IPS-20b (cell line): ENCODE measurements around the gene APEX2.
"Not testable (repeated sequence)": the region's sequence is repeated elsewhere in the genome, so short reads cannot be mapped to it uniquely, and the experiment has no call there.

Experiments used
- H3K27ac ChIP-seq: one replicate; pipeline ENCODE4 v1.5.1; 2013; ENCODE audit warnings: low read length
- H3K27me3 ChIP-seq: 2 replicates; pipeline ENCODE4 v1.6.1; 2013; ENCODE audit warnings: mild to moderate bottlenecking, low read length, inconsistent platforms; ENCODE audit not compliant: insufficient read depth
- H3K36me3 ChIP-seq: 2 replicates; pipeline ENCODE4 v1.6.1; 2013; ENCODE audit warnings: low read depth, mild to moderate bottlenecking, inconsistent platforms, low read length, moderate library complexity; ENCODE audit not compliant: insufficient read depth
- H3K4me1 ChIP-seq: 2 replicates; pipeline ENCODE4 v1.6.1; 2013; ENCODE audit warnings: mild to moderate bottlenecking, control low read depth, inconsistent platforms, low read length, moderate library complexity; ENCODE audit not compliant: insufficient read depth
- H3K4me3 ChIP-seq: 2 replicates; pipeline ENCODE4 v1.5.1; 2013; ENCODE audit warnings: mild to moderate bottlenecking, low read length, inconsistent platforms
- H3K9ac ChIP-seq: 2 replicates; pipeline ENCODE4 v1.6.1; 2013; ENCODE audit warnings: low read depth, mild to moderate bottlenecking, inconsistent platforms, low read length, moderate library complexity
- H3K9me3 ChIP-seq: 2 replicates; pipeline ENCODE4 v1.6.1; 2013; ENCODE audit warnings: mild to moderate bottlenecking, low read depth, low read length, inconsistent platforms; ENCODE audit not compliant: insufficient read depth

APEX2 gene

GRCh38 chrX:54999717-55000598 is at the start of gene APEX2:
TSS of gene APEX2 (plus strand) at chrX:55000363. CDS start at chrX:55000423, 60 bp downstream.
- Histone ChIP-seq H3K27ac (peak within 1 kb of the TSS; percentile 65), H3K9ac (peak within 1 kb of the TSS; percentile 92), H3K27me3 (no peaks in the 10 kb centered on the region), H3K36me3 (peaks cover 33% of the 10 kb centered on the region), H3K9me3 (no peaks in the 10 kb centered on the region), H3K4me3 (peak within 1 kb of the TSS; percentile 91), H3K4me1 (no peaks in the 10 kb centered on the region)

GRCh38 chrX:54950730-54951375 is 49.3 kb upstream of the APEX2 start:
- H3K4me3 ChIP-seq = no peak overlapping the region
- no peak overlapping the region for H3K9ac ChIP-seq
- H3K27me3 ChIP-seq = no peaks in the 10 kb centered on the region
- H3K27ac ChIP-seq = no peak overlapping the region
- no peaks in the 10 kb centered on the region for H3K36me3 ChIP-seq
- H3K4me1 ChIP-seq = no peaks in the 10 kb centered on the region
- no peaks in the 10 kb centered on the region for H3K9me3 ChIP-seq

GRCh38 chrX:54961750-54962149 is 38.4 kb upstream of the APEX2 start:
- no peaks in the 10 kb centered on the region for H3K9me3 ChIP-seq
- H3K4me1 ChIP-seq = no peaks in the 10 kb centered on the region
- no peak overlapping the region for H3K9ac ChIP-seq

GRCh38 chrX:54964766-54965497 is 35.2 kb upstream of the APEX2 start:
- no peaks in the 10 kb centered on the region for H3K9me3 ChIP-seq
- no peaks in the 10 kb centered on the region for H3K27me3 ChIP-seq
- no peaks in the 10 kb centered on the region for H3K36me3 ChIP-seq

More at GRCh38 chrX:54961750-54962149, 38.4 kb upstream of the APEX2 start:
- Histone ChIP-seq H3K4me3 (no peak overlapping the region), H3K36me3 (no peaks in the 10 kb centered on the region), H3K27me3 (no peaks in the 10 kb centered on the region), H3K27ac (no peak overlapping the region)

GRCh38 chrX:54977387-54977786 is 22.8 kb upstream of the APEX2 start:
- H3K4me3 ChIP-seq = no peak overlapping the region
- H3K27me3 ChIP-seq = no peaks in the 10 kb centered on the region
- H3K9me3 ChIP-seq = no peaks in the 10 kb centered on the region
- H3K36me3 ChIP-seq = no peaks in the 10 kb centered on the region
- H3K9ac ChIP-seq = no peak overlapping the region
- H3K4me1 ChIP-seq = no peaks in the 10 kb centered on the region
- no peak overlapping the region for H3K27ac ChIP-seq

More at GRCh38 chrX:54964766-54965497, 35.2 kb upstream of the APEX2 start:
- no peak overlapping the region for H3K27ac ChIP-seq
- H3K4me1 ChIP-seq = no peaks in the 10 kb centered on the region
- H3K4me3 ChIP-seq = no peak overlapping the region
- no peak overlapping the region for H3K9ac ChIP-seq

GRCh38 chrX:54978448-54978847 is 21.7 kb upstream of the APEX2 start:
- no peak overlapping the region for H3K4me3 ChIP-seq
- no peaks in the 10 kb centered on the region for H3K4me1 ChIP-seq
- H3K9me3 ChIP-seq = no peaks in the 10 kb centered on the region
- H3K27ac ChIP-seq = no peak overlapping the region
- no peak overlapping the region for H3K9ac ChIP-seq
- no peaks in the 10 kb centered on the region for H3K27me3 ChIP-seq
- no peaks in the 10 kb centered on the region for H3K36me3 ChIP-seq

- Histone ChIP-seq H3K9me3 (no peaks in the 10 kb centered on the region), H3K27me3 (no peaks in the 10 kb centered on the region), H3K9ac (no peak overlapping the region), H3K4me1 (no peaks in the 10 kb centered on the region), H3K27ac (no peak overlapping the region), H3K4me3 (no peak overlapping the region), H3K36me3 (no peaks in the 10 kb centered on the region)
These were observed 20.7 kb upstream of the APEX2 start for GRCh38 chrX:54979432-54979831.

GRCh38 chrX:54980334-54980733 is 19.8 kb upstream of the APEX2 start:
- no peak overlapping the region for H3K9ac ChIP-seq
- H3K9me3 ChIP-seq = no peaks in the 10 kb centered on the region
- no peak overlapping the region for H3K27ac ChIP-seq
- H3K27me3 ChIP-seq = no peaks in the 10 kb centered on the region
- no peaks in the 10 kb centered on the region for H3K4me1 ChIP-seq
- no peak overlapping the region for H3K4me3 ChIP-seq
- no peaks in the 10 kb centered on the region for H3K36me3 ChIP-seq

- H3K4me3 ChIP-seq, H3K9ac ChIP-seq, H3K9me3 ChIP-seq, H3K27me3 ChIP-seq, H3K27ac ChIP-seq, H3K36me3 ChIP-seq, H3K4me1 ChIP-seq: not testable (repeated sequence)
These were observed 16.9 kb upstream of the APEX2 start for GRCh38 chrX:54983306-54983705.

GRCh38 chrX:54991706-54992105 is 8.5 kb upstream of the APEX2 start:
- Histone ChIP-seq H3K4me1 (no peaks in the 10 kb centered on the region), H3K9me3 (no peaks in the 10 kb centered on the region), H3K36me3 (no peaks in the 10 kb centered on the region), H3K9ac (no peak overlapping the region), H3K27me3 (no peaks in the 10 kb centered on the region), H3K27ac (no peak overlapping the region), H3K4me3 (no peak overlapping the region)

- Histone ChIP-seq H3K4me3 (no peak overlapping the region), H3K9me3 (no peaks in the 10 kb centered on the region), H3K9ac (no peak overlapping the region), H3K27ac (no peak overlapping the region), H3K4me1 (no peaks in the 10 kb centered on the region), H3K27me3 (no peaks in the 10 kb centered on the region), H3K36me3 (no peaks in the 10 kb centered on the region)
These were observed 7.1 kb upstream of the APEX2 start for GRCh38 chrX:54992911-54993622.
